Endothelial cell (in vitro differentiated cells): ENCODE results near the gene DTYMK. TPM values are rescaled to one million over a fixed set of nuclear protein-coding genes. Genes with fewer than 3 reads are reported as not detected.

ENCODE experiments used
- DNase-seq: peaks from one replicate; pipeline ENCODE4 v3.0.0; 2021; ENCODE audit warnings: low spot score
- H3K27ac Mint-ChIP-seq: one replicate; pipeline ENCODE4 v1.8.0; 2021; ENCODE audit warnings: mixed read lengths, inconsistent platforms; ENCODE audit not compliant: unreplicated experiment
- H3K27me3 Mint-ChIP-seq: one replicate; pipeline ENCODE4 v1.8.0; 2021; ENCODE audit warnings: mild to moderate bottlenecking, moderate library complexity, mixed read lengths, inconsistent platforms; ENCODE audit not compliant: unreplicated experiment
- H3K36me3 Mint-ChIP-seq: one replicate; pipeline ENCODE4 v1.8.0; 2021; ENCODE audit warnings: mild to moderate bottlenecking, low read depth, mixed read lengths, inconsistent platforms; ENCODE audit not compliant: unreplicated experiment
- H3K4me1 Mint-ChIP-seq: one replicate; pipeline ENCODE4 v1.8.0; 2021; ENCODE audit warnings: mild to moderate bottlenecking, mixed read lengths, inconsistent platforms; ENCODE audit not compliant: unreplicated experiment
- H3K4me3 Mint-ChIP-seq: one replicate; pipeline ENCODE4 v1.8.0; 2021; ENCODE audit warnings: mild to moderate bottlenecking, mixed read lengths, inconsistent platforms; ENCODE audit not compliant: unreplicated experiment
- H3K9me3 Mint-ChIP-seq: one replicate; pipeline ENCODE4 v1.8.0; 2021; ENCODE audit warnings: mixed read lengths, inconsistent platforms; ENCODE audit not compliant: unreplicated experiment
- total RNA-seq: library from RNA; stranded (reverse); fragmentation: NEBNext Ultra II Directional; extraction: Animal tissue kit (Norgen Biotek cat#: 25700); gene quantifications from one replicate; pipeline ENCODE4 v1.2.1, GENCODE V29; 2021; ENCODE audit not compliant: unreplicated experiment
- TF ChIP-seq, protein P1 (sequence below): fragments of 200-600 bp; sonication (generic); IDR thresholded peaks from one replicate; pipeline ENCODE4 v1.5.0; 2021; ENCODE audit warnings: antibody characterized with exemption; ENCODE audit not compliant: unreplicated experiment

Gene DTYMK
- total RNA-seq, 1 donor from 2014 or later: 42.3 TPM

DNA sequence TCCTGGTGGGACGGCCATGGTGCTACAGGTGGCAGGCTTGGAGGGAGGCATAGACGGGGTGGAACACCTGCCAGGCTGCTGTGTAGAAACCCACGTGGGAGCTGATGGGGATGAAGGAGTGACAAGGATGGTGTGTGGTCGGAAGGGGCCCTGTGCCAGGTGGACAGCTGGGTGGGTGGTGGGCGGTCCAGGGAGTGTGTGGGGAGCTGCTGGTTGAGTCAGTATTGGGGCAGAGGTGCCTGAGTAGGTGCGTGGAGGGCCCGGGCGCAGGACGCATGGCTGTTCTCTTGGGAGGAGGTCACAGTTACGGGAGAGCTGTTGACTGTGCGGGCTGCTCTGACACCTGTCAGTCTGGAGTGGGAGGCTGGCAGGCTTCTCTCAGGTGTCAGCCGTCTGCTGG lies 35.2 kb upstream of the DTYMK start:
- TF ChIP-seq, protein P1, sequence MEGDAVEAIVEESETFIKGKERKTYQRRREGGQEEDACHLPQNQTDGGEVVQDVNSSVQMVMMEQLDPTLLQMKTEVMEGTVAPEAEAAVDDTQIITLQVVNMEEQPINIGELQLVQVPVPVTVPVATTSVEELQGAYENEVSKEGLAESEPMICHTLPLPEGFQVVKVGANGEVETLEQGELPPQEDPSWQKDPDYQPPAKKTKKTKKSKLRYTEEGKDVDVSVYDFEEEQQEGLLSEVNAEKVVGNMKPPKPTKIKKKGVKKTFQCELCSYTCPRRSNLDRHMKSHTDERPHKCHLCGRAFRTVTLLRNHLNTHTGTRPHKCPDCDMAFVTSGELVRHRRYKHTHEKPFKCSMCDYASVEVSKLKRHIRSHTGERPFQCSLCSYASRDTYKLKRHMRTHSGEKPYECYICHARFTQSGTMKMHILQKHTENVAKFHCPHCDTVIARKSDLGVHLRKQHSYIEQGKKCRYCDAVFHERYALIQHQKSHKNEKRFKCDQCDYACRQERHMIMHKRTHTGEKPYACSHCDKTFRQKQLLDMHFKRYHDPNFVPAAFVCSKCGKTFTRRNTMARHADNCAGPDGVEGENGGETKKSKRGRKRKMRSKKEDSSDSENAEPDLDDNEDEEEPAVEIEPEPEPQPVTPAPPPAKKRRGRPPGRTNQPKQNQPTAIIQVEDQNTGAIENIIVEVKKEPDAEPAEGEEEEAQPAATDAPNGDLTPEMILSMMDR: no peak
- no peak for DNase-seq
- H3K36me3 Mint-ChIP-seq: peaks cover 35% of the 10 kb centered on the region
- H3K27me3 Mint-ChIP-seq: peaks cover 6% of the 10 kb centered on the region
- peaks cover 7% of the 10 kb centered on the region for H3K4me1 Mint-ChIP-seq
- peaks cover 4% of the 10 kb centered on the region for H3K9me3 Mint-ChIP-seq
- H3K27ac Mint-ChIP-seq: peak overlapping the region; percentile 24
- H3K4me3 Mint-ChIP-seq: peak overlapping the region; percentile 67

DNA sequence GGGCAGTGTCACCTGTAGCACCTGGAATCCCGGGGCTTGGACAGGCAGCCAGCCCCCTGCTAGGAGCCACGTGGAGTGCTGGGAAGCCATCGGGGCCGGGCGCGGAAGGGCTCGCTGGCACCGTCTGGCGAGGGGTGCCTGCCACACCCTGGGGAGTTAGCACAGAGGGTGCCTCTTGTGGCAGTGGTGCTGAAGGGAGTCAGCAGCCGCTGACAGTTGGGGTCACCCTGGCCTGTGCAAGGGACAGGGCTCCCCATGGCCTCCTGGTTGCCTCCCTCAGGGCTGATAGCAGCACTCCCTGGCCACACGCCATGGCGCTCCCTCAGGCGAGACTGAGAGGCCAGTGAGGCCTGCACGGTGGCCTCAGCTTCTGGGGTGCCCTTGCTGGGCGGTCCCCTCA lies 33.9 kb upstream of the DTYMK start:
- DNase-seq: no peak
- H3K4me3 Mint-ChIP-seq: no peak overlapping the region
- H3K27ac Mint-ChIP-seq: no peak overlapping the region
- H3K36me3 Mint-ChIP-seq: peaks cover 38% of the 10 kb centered on the region
- peaks cover 4% of the 10 kb centered on the region for H3K27me3 Mint-ChIP-seq
- H3K9me3 Mint-ChIP-seq: peaks cover 4% of the 10 kb centered on the region
- TF ChIP-seq, protein P1: no peak
- H3K4me1 Mint-ChIP-seq: peaks cover 9% of the 10 kb centered on the region

DNA sequence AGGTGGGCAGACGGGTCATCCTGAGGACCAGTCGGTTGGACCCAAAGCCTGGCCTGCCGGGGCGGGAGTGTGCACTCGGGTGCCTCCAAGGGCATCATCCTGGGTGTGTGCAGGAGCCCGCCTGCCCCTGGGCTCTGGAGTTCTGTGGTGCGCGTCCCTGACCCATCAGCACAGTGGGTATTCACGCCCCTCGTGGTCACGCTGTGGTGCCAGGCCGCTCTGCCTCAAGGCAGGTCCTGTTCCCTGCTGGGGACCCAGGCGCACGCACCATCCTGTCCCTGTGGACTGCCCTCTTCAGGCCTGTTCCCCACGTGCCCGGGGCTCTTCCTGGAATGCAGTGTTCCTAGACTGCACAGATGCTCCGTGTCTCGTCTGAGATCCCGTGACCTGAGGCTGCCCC lies 33.5 kb upstream of the DTYMK start:
- Mint-ChIP-seq H3K36me3 (peaks cover 38% of the 10 kb centered on the region), H3K4me3 (no peak overlapping the region), H3K27ac (no peak overlapping the region), H3K4me1 (peaks cover 9% of the 10 kb centered on the region), H3K27me3 (peaks cover 4% of the 10 kb centered on the region), H3K9me3 (peaks cover 4% of the 10 kb centered on the region)
- DNase-seq: no peak
- TF ChIP-seq, protein P1: no peak

- Mint-ChIP-seq H3K27me3 (peaks cover 5% of the 10 kb centered on the region), H3K4me3 (no peak overlapping the region), H3K9me3 (peaks cover 4% of the 10 kb centered on the region), H3K27ac (no peak overlapping the region), H3K4me1 (peaks cover 9% of the 10 kb centered on the region), H3K36me3 (peaks cover 47% of the 10 kb centered on the region)
- DNase-seq: no peak
- TF ChIP-seq, protein P1: no peak
These were observed 32.5 kb upstream of the DTYMK start for GRCh38 chr2:241719093-241719492.

GRCh38 chr2:241708879-241709278 lies 22.3 kb upstream of the DTYMK start:
- peak overlapping the region; percentile 56 for H3K4me3 Mint-ChIP-seq
- TF ChIP-seq, protein P1: no peak
- H3K36me3 Mint-ChIP-seq: peaks cover 31% of the 10 kb centered on the region
- no peaks in the 10 kb centered on the region for H3K4me1 Mint-ChIP-seq
- H3K9me3 Mint-ChIP-seq: no peaks in the 10 kb centered on the region
- no peak overlapping the region for H3K27ac Mint-ChIP-seq
- H3K27me3 Mint-ChIP-seq: no peaks in the 10 kb centered on the region
- DNase-seq: no peak
